Measurements from ENCODE around the gene HS2ST1.

- TF ChIP-seq CTCF (IDR thresholded peaks at IDR 0.05; ENCODE audit: low read depth, low read length, missing input control) (no peak), TAF1 (conservative IDR thresholded peaks at IDR 0.05) (no peak), RAD21 (IDR thresholded peaks at IDR 0.05) (no peak), ZBTB33 (IDR thresholded peaks at IDR 0.05) (no peak)
These were observed 212.6 kb downstream of the HS2ST1 start for GRCh38 chr1:87126886-87127505.

Measured in liver (tissue), 3 donors.